Measurements from ENCODE around the gene DUSP7. TPM values are rescaled to one million over a fixed set of nuclear protein-coding genes. Genes with fewer than 3 reads are reported as not detected.

The DUSP7 gene
- total RNA-seq, 1 experiment from 2014 or later: 40.9 TPM

- no peaks in the 10 kb centered on the region for H4K20me1 ChIP-seq (ENCODE audit: low read length)
- intact Hi-C loops (cut with micrococcal nuclease): no loop called here
- no peak for ATAC-seq
- BruUV-seq (replicated peaks): no TSS peak
- TF ChIP-seq EZH2phosphoT487 (IDR thresholded peaks at IDR 0.05; ENCODE audit: borderline replicate concordance, low read length) (no peak), CTCF (conservative IDR thresholded peaks at IDR 0.05; ENCODE audit: low read depth, low read length) (no peak), EZH2 (IDR thresholded peaks at IDR 0.05; ENCODE audit: low read length, unreplicated experiment) (no peak)
- no peak overlapping the region for H3K9ac ChIP-seq (ENCODE audit: low read length)
- H3K27ac ChIP-seq (ENCODE audit: low read length): no peak overlapping the region
- no peak overlapping the region for H3K4me3 ChIP-seq (ENCODE audit: low read length)
- DNase-seq: no peak
- ChIA-PET POLR2A (ENCODE audit: unreplicated experiment) (no interaction called here), CTCF (no interaction called here)
- no peaks in the 10 kb centered on the region for H3K9me3 ChIP-seq (ENCODE audit: low read length)
- no peaks in the 10 kb centered on the region for H3K79me2 ChIP-seq (ENCODE audit: low read length)
- no peaks in the 10 kb centered on the region for H3K9me2 ChIP-seq (replicated peaks; ENCODE audit: low read length)
- no peak overlapping the region for H3K4me2 ChIP-seq (ENCODE audit: low read length)
- no peaks in the 10 kb centered on the region for H3F3A ChIP-seq (ENCODE audit: low read length, unreplicated experiment)
- no peak overlapping the region for H2AFZ ChIP-seq (ENCODE audit: low read length)
- no peaks in the 10 kb centered on the region for H3K27me3 ChIP-seq (ENCODE audit: low read length)
- no peaks in the 10 kb centered on the region for H3K4me1 ChIP-seq (ENCODE audit: insufficient read depth, low read length)
- no peaks in the 10 kb centered on the region for H3K36me3 ChIP-seq (ENCODE audit: low read depth, low read length)
Observed at GRCh38 chr3:52021489-52022268, 34.7 kb downstream of the DUSP7 start.

- H3K4me2 ChIP-seq (ENCODE audit: low read length): no peak overlapping the region
- no TSS peak for BruUV-seq (replicated peaks)
- POLR2A ChIA-PET (ENCODE audit: unreplicated experiment): no interaction called here
Observed at GRCh38 chr3:52020796-52021195, 35.6 kb downstream of the DUSP7 start.

More at GRCh38 chr3:52020796-52021195, 35.6 kb downstream of the DUSP7 start:
- H3K79me2 ChIP-seq (ENCODE audit: low read length): no peaks in the 10 kb centered on the region
- no peak for ATAC-seq
- H2AFZ ChIP-seq (ENCODE audit: low read length): no peak overlapping the region
- H3F3A ChIP-seq (ENCODE audit: low read length, unreplicated experiment): no peaks in the 10 kb centered on the region
- no peaks in the 10 kb centered on the region for H3K9me3 ChIP-seq (ENCODE audit: low read length)
- no peaks in the 10 kb centered on the region for H3K27me3 ChIP-seq (ENCODE audit: low read length)
- H3K4me1 ChIP-seq (ENCODE audit: insufficient read depth, low read length): no peaks in the 10 kb centered on the region
- no peak overlapping the region for H3K27ac ChIP-seq (ENCODE audit: low read length)
- H3K9me2 ChIP-seq (replicated peaks; ENCODE audit: low read length): no peaks in the 10 kb centered on the region
- intact Hi-C loops (cut with micrococcal nuclease): no loop called here
- no peaks in the 10 kb centered on the region for H3K36me3 ChIP-seq (ENCODE audit: low read depth, low read length)
- TF ChIP-seq EZH2phosphoT487 (IDR thresholded peaks at IDR 0.05; ENCODE audit: borderline replicate concordance, low read length) (no peak), EZH2 (IDR thresholded peaks at IDR 0.05; ENCODE audit: low read length, unreplicated experiment) (no peak), CTCF (conservative IDR thresholded peaks at IDR 0.05; ENCODE audit: low read depth, low read length) (no peak)
- no peak overlapping the region for H3K9ac ChIP-seq (ENCODE audit: low read length)
- no peak for DNase-seq
- H3K4me3 ChIP-seq (ENCODE audit: low read length): no peak overlapping the region
- no peaks in the 10 kb centered on the region for H4K20me1 ChIP-seq (ENCODE audit: low read length)
- CTCF ChIA-PET: no interaction called here
